ENCODE results near the gene HLA-DRB1.
"Not testable (repeated sequence)": the region's sequence is repeated elsewhere in the genome, so short reads cannot be mapped to it uniquely, and the experiment has no call there.

Gene HLA-DRB1

GRCh38 chr6:32562940-32563339 is 26.7 kb downstream of the HLA-DRB1 start:
- no peak for DNase-seq (ENCODE audit: low read depth in 2 of 2)

GRCh38 chr6:32559747-32560146 is 29.9 kb downstream of the HLA-DRB1 start:
- no peak for DNase-seq (ENCODE audit: low read depth in 2 of 2)

DNA sequence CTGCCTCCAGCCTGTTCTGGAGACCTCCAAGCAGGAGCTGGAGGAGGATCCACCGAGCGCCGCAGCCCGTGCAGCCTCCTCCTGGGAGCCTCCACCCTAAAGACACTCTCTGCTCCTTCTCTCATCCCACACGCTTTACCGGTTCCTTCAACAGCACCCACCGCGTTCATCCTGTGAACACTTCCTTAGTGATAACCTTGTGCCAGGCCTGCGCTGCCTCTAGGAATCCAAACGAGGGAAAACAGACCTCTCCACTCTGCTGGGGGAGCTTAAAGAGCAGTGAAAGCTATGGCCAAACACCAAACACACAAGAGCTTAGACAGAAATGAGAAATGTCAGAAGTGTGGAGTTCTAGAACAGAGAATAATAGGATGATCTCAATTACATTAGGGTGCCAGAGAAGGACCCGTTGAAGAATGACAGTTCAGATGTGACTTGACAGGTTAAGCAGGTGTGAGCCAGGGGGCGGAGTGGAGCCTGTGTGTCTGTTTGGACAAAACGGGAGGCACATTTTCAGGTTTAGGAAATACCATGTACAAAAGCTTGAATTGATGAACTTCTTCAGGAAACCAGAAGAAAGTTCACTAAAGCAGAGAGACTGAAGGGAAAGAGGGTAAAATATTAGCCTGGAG is 31.1 kb downstream of the HLA-DRB1 start:
- DNase-seq (ENCODE audit: low read depth in 2 of 2): no peak

GRCh38 chr6:32554116-32554965 is 35.3 kb downstream of the HLA-DRB1 start:
- no peak for DNase-seq (ENCODE audit: low read depth in 2 of 2)

GRCh38 chr6:32553037-32553742 is 36.5 kb downstream of the HLA-DRB1 start:
- DNase-seq (ENCODE audit: low read depth in 2 of 2): no peak

DNA sequence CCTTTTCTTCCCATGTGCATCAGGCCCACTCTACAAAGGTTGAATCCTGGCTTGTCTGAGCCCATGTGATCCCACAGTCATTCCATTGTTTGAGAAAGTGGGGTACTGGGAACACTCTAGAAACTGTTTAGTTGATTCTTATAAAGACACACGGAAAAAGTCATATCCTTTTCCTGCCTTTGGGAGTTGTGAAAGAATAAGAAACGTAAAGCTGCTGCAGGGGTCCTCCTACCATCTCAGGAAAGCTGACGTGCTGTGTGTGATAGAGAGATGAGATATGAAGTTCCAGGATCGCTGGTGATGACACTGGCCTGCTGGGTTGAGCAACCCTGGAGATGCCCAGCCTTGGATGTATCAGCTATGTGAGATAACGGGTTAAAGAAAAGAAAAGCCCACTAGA is 38.2 kb downstream of the HLA-DRB1 start:
- DNase-seq (ENCODE audit: low read depth in 2 of 2): no peak

DNA sequence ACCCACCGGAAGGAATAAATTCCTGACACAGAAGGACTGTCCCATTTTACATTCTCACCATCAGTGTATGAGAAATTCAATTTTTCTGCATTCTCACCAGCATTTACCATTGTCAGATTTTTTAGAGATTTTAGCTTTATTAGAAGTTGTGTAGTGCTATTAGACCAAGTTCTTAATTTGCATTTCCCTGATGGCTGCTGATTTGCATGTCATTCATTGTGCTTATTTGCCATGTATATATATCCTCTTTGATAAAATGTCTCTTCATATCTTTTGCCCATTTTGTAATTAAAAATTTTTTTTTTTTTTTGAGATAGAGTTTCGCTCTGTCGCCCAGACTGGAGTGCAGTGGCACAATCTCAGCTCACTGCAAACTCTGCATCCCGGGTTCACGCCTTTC is 49.8 kb downstream of the HLA-DRB1 start:
- DNase-seq (ENCODE audit: low read depth in 2 of 2): no peak

DNA sequence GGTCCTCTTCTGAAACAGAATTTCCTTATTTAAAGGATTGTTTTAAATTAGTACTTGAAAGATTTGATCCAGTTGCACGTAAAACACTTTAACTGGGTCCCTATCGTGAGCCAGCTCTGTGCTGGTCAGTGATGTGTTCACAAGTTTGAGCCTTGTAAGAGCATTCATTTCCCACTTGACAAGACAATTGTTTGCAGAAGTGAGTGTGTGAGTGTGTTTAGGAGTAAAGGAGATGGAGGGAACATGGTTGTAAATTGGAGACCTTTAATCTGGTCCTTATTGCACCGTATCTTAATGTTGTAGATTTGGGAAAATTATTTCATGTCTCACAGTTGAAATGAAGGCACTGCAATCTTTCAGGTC is 59.2 kb downstream of the HLA-DRB1 start:
- not testable (repeated sequence) for DNase-seq (ENCODE audit: low read depth in 2 of 2)

- no peak for DNase-seq (ENCODE audit: low read depth in 2 of 2)
Measured at GRCh38 chr6:32529697-32530430, 59.8 kb downstream of the HLA-DRB1 start, which contains the start of gene HLA-DRB5. HLA-DRB5 (minus strand) TSS chr6:32530287; CDS start chr6:32530224, 63 bp downstream.

Data from stimulated activated CD4-positive, alpha-beta T cell treated with anti-CD3 and anti-CD28 coated beads, Interleukin-12 subunit alpha, Interleukin-12 subunit beta, amount 100 ng/mL, for 24 hours (primary cell).